Left lung (tissue), 10 donors: Measurements from ENCODE around the gene ANXA9. TPM values are rescaled to one million over a fixed set of nuclear protein-coding genes. Genes with fewer than 3 reads are reported as not detected.

Experiments
- ATAC-seq: fragments of 200-7000 bp; cut with Tn5 transposase; one replicate; pipeline ENCODE4 v1.9.1; 2020; ENCODE audit warnings: moderate library complexity
- DNase-seq, 4 donors: peaks; one replicate each; pipeline ENCODE4 v3.0.0-alpha.2; 2013 to 2020
- H3K27ac ChIP-seq, 2 donors: fragments of 200-600 bp; sonication (generic) in 1 of 2; one replicate each; pipeline versions ENCODE4 v1.5.0 to v1.8.0; 2020 to 2021
- H3K27me3 ChIP-seq, 2 donors: fragments of 200-600 bp; sonication (generic) in 1 of 2; one replicate each; pipeline versions ENCODE4 v1.5.0 to v1.8.0; 2020 to 2021
- H3K36me3 ChIP-seq, 2 donors: fragments of 200-600 bp; sonication (generic) in 1 of 2; one replicate each; pipeline versions ENCODE4 v1.5.0 to v1.8.0; 2020 to 2021
- H3K4me1 ChIP-seq, 2 donors: fragments of 200-600 bp; one replicate each; pipeline ENCODE4 v1.8.0; 2021
- H3K4me3 ChIP-seq, 2 donors: fragments of 200-600 bp; sonication (generic) in 1 of 2; one replicate each; pipeline versions ENCODE4 v1.5.0 to v1.8.0; 2020 to 2021; ENCODE audit warnings: mild to moderate bottlenecking in 1 of 2
- H3K9me3 ChIP-seq, 2 donors: fragments of 200-600 bp; sonication (generic) in 1 of 2; one replicate each; pipeline versions ENCODE4 v1.5.0 to v1.8.0; 2020 to 2021
- intact Hi-C, 2 donors: fragments of 100-400 bp; cut with DNase I; formaldehyde crosslinking; loops; one replicate each; pipeline versions ENCODE4 v1.11.2 to v1.14.2; 2022
- polyA plus RNA-seq, 6 donors: library from polyadenylated mRNA; unstranded; fragments of 120-200 nt; gene quantifications; one replicate each; pipeline ENCODE4 v1.2.1, GENCODE V29; 2013; ENCODE audit not compliant: insufficient read length in 6 of 6
- total RNA-seq, 2 donors: library from RNA; stranded (reverse); fragmentation: NEBNext Ultra II Directional; extraction: Animal tissue kit (Norgen Biotek cat#: 25700); gene quantifications; one replicate each; pipeline ENCODE4 v1.2.1, GENCODE V29; 2021
- TF ChIP-seq, protein P1 (sequence below), 2 donors: fragments of 200-600 bp; sonication (generic) in 1 of 2; IDR thresholded peaks; one replicate each; pipeline versions ENCODE4 v1.5.0 to v1.8.0; 2021; ENCODE audit warnings: antibody characterized with exemption in 2 of 2
- donor health status: DM: no; HTN: yes; CAD: no.
- donor health status: DM: no; HTN: no; CAD: no.

Gene ANXA9
- total and polyA plus RNA-seq, 8 donors = 1.1 to 11.1 (median 10.1) TPM

DNA sequence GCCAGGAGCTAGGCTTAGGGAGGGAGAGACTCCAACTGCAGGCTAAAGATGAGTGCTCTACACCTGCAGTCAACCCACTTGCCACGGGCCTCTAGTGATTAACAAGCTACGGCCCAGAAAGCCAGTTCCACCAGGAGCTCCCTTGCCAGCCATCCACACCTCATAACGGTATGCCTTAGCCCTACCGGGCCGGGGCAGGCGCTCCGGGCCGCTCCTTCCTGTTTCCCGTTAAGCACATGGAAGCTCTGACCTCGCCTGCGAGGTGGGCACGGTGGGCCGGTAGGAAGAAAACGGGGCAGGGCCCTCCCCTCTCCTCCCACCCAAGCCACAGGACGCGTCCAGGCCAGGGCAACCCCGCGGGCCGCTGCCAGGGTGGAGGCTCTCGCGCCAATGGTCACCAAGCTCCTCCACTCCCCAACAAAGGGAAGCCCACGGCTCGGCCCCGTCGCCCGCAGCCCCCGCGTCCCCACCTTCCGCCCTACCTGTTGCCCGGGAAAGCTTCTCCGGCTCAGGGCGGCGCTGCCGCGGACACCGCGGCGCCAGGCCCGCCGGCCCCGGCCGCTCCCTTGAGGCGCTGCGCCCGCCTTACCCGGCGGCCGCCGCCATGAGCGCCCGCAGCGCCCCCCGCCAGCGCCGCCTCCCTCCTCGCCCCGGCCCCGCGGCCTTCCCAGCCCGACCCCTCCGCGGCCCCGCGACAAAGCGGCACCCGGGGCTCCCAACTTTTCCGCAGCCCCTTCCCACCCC, 8.1 kb upstream of the ANXA9 start:
- intact Hi-C loops = no loop called here
- peak overlapping the region; percentile 91 to 92 for H3K27ac ChIP-seq
- H3K9me3 ChIP-seq = no peaks in the 10 kb centered on the region
- peak overlapping the region; percentile 78 to 87 for H3K4me3 ChIP-seq
- peaks cover 49 to 91% of the 10 kb centered on the region in 2 donors for H3K4me1 ChIP-seq
- peaks cover 0 to 8% of the 10 kb centered on the region in 2 donors for H3K36me3 ChIP-seq
- TF ChIP-seq, protein P1, sequence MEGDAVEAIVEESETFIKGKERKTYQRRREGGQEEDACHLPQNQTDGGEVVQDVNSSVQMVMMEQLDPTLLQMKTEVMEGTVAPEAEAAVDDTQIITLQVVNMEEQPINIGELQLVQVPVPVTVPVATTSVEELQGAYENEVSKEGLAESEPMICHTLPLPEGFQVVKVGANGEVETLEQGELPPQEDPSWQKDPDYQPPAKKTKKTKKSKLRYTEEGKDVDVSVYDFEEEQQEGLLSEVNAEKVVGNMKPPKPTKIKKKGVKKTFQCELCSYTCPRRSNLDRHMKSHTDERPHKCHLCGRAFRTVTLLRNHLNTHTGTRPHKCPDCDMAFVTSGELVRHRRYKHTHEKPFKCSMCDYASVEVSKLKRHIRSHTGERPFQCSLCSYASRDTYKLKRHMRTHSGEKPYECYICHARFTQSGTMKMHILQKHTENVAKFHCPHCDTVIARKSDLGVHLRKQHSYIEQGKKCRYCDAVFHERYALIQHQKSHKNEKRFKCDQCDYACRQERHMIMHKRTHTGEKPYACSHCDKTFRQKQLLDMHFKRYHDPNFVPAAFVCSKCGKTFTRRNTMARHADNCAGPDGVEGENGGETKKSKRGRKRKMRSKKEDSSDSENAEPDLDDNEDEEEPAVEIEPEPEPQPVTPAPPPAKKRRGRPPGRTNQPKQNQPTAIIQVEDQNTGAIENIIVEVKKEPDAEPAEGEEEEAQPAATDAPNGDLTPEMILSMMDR (IDR thresholded peaks at IDR 0.05) = no peak
- no peaks in the 10 kb centered on the region for H3K27me3 ChIP-seq
- DNase-seq = peak in 2 of 4 donors; percentile 56 to 86
- ATAC-seq = peak; percentile 1

DNA sequence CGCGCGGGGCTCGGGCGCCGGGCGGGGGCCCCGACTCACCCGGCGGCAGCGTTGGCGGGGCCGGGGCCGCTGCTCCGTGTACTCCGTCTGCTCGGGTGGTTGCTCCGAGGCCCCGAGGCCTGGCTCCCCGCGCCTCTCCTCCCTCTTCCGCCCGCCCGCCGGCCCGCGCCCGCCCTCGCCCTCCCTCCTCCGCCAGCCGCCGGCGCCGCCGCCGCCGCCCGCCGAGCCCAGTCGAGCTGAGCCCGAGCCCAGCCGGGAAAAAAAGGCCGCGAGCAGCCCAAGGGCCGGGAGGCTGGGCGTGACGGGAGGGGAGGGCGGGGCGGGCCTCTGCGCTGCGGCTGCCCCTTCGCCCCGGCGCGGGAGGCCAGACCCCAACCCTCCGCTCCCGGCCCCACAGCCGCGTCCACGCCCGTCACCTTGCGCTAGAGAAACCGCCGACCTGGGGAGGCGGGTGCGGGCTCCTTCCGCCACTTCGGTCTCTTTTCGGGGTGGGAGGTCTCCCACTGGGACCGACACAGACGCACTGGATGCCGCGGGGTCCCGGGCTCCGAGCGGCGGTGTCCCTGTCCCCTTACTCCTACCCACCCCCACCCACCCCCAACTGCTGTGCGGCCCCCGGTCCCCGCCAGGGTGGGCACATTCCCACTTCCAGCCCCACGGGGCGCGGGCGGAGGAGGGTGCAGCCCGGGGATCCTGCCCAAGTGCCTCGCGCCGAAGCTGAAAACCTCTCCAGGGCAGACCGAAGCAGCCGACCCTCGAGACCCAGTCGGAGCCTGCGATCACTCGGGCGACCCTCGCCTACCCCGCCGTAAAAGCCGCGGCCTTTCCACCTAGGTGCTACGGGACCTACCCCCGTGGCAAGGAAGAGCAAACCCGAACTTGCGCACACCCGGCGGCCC, 7.3 kb upstream of the ANXA9 start, which contains the start of gene CERS2:
CERS2 (minus strand) TSS at position 256 of the 899 bp plus-strand sequence. CDS start 5,745 bp downstream, outside the sequence.
- Histone ChIP-seq H3K4me3 (peak within 1 kb of the TSS; percentile 78 to 87), H3K4me1 (peaks cover 51 to 91% of the 10 kb centered on the region in 2 donors), H3K9me3 (no peaks in the 10 kb centered on the region), H3K36me3 (no peaks in the 10 kb centered on the region), H3K27ac (peak within 1 kb of the TSS; percentile 91 to 92), H3K27me3 (no peaks in the 10 kb centered on the region)
- ATAC-seq = peak; percentile 49
- intact Hi-C loops = no loop called here
- TF ChIP-seq, protein P1 (IDR thresholded peaks at IDR 0.05) = no peak
- peak; percentile 82 to 98 (median 88) for DNase-seq

DNA sequence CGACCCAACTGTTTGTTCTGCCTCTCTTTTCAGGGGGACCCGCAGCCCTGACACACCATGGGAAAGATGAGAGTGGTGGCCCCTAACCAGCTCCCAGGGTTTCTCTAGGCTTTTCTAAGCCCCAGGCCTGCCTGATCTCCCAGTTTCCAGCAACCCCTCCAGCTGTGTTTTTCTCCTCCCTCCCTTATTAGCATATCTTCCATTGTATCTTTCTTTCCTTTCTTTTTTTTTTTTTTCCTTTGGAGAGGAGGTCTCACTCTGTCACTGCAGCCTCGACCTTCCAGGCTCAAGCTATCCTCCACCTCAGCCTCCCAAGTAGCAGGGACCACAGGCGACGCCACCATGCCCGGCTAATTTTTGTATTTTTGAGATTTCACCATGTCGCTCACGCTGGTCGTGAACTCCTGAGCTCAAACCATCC, 5.7 kb upstream of the ANXA9 start:
- peak overlapping the region; percentile 84 to 92 for H3K27ac ChIP-seq
- no peak for ATAC-seq
- no peaks in the 10 kb centered on the region for H3K9me3 ChIP-seq
- peak overlapping the region in 1 of 2 donors; percentile 27 for H3K4me3 ChIP-seq
- peaks cover 42 to 80% of the 10 kb centered on the region in 2 donors for H3K4me1 ChIP-seq
- intact Hi-C loops = no loop called here
- H3K27me3 ChIP-seq = no peaks in the 10 kb centered on the region
- TF ChIP-seq, protein P1 (IDR thresholded peaks at IDR 0.05) = no peak
- no peak for DNase-seq
- H3K36me3 ChIP-seq = no peaks in the 10 kb centered on the region

DNA sequence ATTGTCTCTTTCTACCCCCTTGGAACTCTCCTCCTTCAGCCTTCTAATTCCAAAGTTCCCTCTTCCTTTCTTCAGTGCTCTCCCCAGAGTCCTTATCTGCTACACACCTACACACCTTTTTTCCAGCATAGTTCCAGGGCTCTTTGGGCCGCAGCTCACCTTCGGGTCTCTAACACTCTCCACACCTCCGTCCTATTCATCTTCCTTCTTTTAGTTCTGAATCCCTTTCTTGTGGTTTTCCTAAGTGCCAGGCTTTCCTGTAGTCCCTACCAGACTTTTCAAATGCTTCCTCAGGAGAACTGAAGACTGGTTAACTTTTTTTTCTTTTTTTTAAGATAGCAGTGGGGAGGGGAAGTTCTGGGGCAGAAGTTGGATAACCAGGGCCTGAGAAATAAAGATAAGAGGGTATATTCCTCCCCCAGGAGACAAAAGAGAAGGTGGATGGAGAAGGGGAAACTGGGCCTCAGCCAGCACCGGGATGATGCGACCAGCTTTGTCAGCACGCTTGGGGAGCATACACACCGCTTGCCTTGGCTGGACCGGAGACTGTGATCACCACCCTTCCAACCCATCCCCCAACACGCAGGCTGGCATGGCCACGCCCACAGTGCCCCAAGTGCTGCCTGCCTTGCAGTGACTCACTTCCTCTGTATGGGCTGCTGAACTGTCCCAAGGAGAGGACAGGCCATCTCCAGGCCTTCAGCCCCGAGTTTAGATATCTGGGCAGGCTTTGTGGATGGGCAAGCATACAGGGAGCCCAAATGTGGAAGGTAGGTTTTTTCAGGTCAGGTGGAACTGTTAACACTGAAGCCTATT, 5.0 kb upstream of the ANXA9 start:
- Histone ChIP-seq H3K4me1 (peaks cover 35 to 73% of the 10 kb centered on the region in 2 donors), H3K27me3 (no peaks in the 10 kb centered on the region), H3K36me3 (no peaks in the 10 kb centered on the region), H3K9me3 (no peaks in the 10 kb centered on the region), H3K4me3 (peak overlapping the region in 1 of 2 donors; percentile 27), H3K27ac (peak overlapping the region; percentile 84 to 92)
- TF ChIP-seq, protein P1 (IDR thresholded peaks at IDR 0.05) = no peak
- peak in 3 of 4 donors; percentile 62 to 97 (median 95) for DNase-seq
- intact Hi-C loops = no loop called here
- peak; percentile 73 for ATAC-seq
